Glomerular endothelial cell (primary cell): ENCODE data around the gene CACNA2D3. TPM values are rescaled to one million over a fixed set of nuclear protein-coding genes. Genes with fewer than 3 reads are reported as not detected.

Source experiments
- DNase-seq: peaks from one replicate; pipeline ENCODE4 v3.0.0-alpha.2; 2011; ENCODE audit warnings: low read depth, low spot score; ENCODE audit errors: extremely low read depth
- total RNA-seq: library from RNA; depleted of rRNA; stranded (reverse); fragments of >200 nt; gene quantifications from 2 replicates; pipeline ENCODE4 v1.2.3, GENCODE V29; 2015

The CACNA2D3 gene
- total RNA-seq, 1 donor from 2014 or later: not detected

GRCh38 chr3:55006244-55006676 lies 883.9 kb downstream of the CACNA2D3 start:
- no peak for DNase-seq

DNA sequence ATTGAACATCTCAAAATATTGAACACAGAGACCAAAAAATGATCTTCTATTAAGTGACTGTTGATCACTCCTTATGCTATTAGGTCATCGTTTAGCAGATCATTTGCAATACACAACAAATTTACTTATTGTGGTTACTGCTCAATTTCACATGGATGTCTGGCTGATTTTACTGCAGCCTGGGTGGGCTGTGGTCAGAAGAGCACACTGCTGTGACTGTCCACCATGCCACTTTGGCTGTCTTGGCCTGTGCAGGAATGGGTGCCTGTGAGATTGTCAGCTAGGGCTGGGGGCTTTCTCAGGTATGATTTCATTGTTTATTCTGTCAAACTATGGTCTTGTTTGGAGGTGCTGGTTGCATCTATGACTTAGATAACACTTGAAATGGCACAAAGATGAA lies 885.6 kb downstream of the CACNA2D3 start:
- DNase-seq: no peak

GRCh38 chr3:55009372-55009771 lies 887.0 kb downstream of the CACNA2D3 start:
- DNase-seq: no peak

DNA sequence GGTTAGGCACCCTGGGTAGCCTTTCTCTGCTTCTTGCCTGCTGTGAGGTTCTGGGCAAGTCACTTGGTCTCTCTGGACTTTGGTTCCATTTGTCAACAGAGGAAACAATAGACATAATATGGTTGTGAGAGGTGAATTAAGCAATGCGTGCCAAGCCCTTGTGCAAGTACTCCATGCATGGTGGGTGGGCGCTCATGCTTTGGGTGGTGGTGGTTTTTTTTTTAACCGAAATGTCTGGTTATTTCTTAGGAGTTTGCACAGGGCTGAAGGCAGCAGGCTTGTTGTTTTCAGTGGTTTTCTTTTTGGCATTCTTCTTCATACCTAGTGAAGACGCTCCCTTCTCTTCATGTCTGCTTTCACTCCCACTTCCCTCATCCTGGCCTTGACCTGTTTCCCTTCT lies 889.7 kb downstream of the CACNA2D3 start:
- DNase-seq: no peak

DNA sequence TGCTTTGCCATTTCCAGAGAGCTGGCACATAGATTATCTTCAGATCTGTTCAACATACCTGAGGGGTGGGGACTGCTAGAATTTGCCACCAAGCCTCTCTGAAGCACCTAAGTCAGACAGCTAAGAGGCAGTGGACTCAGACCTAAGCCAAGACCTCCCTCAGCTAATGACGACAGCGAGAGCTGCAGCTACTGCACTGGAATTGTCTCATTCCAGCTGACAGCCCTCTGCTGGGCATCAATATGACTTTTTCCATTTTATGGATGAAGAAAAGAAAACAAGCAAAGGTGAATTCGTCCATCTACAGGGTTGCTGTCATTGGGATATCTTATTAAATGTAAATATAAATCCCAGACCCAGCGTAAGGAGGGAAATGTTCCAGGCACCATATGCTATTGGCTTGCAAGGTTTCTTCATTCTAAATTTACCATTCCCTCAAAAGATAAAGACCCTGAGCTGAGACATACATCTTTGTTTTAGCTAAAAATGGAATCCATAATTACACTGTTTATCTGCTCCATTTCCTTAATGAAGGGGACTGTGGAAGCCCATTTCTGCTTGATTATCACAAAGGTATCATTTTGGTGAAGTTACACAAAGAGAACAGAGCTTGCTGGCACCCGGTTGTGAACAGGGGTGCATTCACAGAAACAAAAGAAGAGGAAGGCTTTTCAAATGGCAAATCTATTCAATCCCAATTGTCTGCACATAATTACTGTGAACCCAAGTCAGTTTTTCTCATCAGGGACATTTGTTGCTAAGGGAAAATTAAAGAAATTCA lies 891.0 kb downstream of the CACNA2D3 start:
- DNase-seq: no peak

DNA sequence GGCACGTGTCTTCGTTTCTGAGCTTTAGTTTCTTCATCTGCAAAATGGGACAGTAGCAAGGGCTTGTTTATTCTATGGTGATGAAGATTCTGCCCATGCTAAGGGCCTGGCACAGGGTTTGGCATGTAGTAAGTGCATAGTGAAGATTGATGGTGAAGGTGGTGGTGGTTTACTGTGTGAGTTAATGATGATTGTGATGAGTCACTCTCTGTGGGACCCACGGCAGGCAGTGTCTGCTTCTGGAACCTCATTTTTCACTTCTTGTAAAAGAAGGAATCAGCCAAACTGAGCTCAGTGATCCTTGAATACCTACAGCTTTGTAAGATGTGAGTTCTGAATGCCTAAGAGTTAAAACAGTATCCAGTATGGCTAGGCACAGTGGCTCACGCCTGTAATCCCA lies 891.7 kb downstream of the CACNA2D3 start:
- DNase-seq: no peak

GRCh38 chr3:55014906-55015305 lies 892.6 kb downstream of the CACNA2D3 start:
- DNase-seq: no peak

DNA sequence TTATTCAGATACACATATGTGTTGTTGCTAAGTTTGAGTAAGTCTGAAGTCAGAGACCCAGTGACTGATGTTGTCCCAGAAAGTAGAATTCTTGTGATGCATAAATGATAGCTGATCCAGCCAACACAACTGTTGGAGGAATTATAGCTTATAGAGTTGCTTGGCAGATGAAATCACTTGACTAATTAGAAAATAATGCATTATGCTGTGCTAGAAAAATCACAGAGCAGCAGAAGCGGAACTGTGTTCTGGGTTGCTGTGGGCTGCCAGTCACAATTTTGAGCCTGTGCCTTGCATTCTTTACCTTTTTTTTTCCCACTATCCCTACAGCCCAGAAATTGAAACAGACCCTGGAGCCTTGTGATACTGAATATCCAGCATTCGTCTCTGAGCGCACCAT lies 895.5 kb downstream of the CACNA2D3 start:
- no peak for DNase-seq

DNA sequence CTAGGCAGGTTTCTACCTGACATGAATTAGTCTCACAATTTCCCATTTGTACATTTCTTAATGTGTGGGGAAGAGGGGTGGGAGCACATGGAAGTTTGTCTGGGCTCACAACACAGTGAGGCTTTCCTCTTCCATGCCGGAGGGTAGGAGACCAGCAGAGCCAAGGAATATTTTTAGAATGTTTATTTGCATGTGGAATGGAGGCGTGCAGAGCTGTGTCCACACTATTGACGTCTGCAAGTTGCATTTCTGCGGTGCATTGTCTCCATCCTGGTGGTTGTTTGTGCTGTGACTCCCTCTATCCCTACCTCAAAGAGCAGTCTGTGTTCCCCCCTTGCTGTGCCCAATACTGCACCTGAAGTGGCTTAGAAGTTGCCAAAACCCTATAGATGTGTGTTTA lies 908.6 kb downstream of the CACNA2D3 start:
- no peak for DNase-seq

DNA sequence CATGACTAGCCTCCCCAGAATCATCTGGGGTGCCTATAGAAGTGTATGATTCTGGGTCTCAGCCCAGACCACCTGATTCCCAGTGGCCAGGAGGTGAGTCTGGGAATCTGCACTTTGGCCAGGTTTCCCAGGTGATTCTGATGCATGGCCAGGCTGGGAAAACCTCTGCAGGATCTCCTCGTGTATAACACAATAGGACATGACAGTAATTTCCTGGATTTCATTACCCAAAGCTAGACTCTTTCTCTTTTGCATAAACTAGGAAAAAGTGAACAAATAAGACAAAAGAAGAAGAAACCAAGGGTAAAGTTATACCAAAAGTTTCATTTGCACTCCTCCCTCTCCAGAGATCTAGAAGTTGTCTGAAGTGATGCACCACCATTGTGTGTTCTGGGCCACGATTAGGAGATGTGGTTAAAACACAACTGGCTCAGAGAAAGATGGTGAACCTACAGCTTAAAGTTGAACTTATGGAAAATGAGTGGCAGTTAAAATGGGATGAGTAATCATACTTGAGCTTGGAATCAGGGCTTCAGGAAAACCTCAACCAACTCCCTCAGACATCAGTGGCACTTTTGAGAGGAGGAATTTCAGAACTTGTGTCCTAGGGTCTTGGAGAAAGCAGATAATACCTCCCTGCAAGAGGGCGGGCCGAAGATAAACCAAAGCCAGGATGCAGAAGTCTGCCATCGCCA lies 914.7 kb downstream of the CACNA2D3 start:
- no peak for DNase-seq

DNA sequence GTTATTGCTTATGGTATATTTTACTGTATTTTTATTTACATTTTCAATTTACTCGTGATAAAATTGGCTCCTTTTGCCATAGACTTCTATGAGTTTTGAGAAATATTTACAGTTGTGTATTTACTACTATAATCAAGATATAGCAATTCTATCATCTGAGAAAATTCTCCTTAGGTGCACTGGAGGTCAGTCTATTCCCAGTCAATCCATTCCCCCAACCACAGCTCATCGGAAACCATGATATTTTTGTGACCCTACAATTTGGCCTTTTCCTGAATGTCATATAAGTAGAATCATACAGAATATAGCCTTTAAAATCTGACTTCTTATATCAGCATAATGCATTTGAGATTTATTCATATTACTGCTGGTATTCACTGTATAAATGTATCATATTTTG lies 920.2 kb downstream of the CACNA2D3 start:
- DNase-seq: no peak

DNA sequence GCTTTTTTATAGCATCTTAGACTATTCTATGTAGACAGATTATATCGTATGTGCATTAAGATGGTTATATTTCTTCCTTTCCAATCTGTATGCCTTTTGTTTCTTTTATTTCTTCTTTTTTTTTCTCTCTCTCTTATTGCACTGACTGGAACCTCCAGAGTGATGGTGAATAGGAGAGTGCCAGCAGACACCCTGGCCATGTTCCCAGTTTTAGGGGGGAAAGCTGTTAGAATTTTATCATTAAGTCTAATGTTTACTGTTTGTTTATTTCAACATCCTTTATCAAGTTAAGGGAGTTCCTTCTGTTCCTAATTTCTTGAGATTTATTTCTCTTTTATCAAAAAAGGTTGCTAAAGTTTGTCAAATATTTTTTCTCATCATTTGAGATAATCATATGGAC lies 922.1 kb downstream of the CACNA2D3 start:
- DNase-seq: no peak

- DNase-seq: no peak
These were observed 936.8 kb downstream of the CACNA2D3 start for GRCh38 chr3:55059027-55059629.

DNA sequence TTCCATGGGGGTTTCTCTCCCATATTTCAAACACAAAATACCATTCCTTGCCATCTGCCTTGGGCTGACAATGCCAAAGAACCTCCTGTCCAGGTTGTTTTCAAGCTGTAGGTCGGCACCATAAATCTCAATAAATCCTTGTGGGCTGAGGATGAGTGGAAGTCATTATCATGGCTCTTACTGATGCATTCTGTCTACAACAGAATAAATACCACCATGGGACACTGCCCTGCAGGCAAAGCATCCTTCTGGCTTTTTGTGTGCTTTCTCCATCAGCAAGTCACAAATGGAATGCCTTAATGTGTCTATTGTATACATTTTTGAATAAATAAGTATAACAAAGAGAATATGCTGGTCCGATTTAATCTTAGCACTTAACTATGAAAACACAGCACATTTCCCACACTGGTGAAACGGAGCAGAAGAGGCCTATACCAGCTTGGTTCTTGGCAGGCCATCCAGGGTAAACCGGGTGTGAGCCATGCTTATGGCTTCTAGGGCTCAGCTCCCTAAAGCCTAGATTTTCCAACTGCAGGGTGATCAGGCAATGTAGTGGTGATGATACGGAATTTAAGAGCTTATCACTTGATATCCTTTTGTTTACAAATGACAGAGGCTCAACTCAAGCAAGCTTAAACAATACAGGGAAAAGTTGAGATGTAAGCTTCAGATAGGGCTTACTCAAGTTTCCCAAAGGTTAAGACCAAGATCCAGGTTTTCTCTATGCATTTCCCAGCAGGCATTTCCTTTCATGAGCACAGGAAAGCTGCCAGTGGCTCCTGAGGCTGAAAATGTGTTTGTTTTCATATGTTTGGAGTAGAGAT lies 938.8 kb downstream of the CACNA2D3 start:
- no peak for DNase-seq

DNA sequence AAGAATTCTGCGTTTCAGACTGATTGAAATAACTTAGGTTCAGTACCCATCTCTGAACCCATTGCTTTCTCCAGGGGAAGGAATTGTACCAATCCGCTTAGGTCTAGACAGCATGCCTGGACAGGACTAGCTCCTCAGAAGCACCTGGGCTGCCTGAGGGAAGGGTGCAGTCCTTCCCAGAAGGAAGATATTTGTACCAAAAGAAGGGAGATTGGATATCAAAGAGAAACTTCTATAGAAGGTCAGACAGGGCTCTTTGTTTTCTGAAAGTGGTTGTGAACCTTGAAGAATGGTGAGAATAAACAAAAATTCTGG lies 939.3 kb downstream of the CACNA2D3 start:
- no peak for DNase-seq

DNA sequence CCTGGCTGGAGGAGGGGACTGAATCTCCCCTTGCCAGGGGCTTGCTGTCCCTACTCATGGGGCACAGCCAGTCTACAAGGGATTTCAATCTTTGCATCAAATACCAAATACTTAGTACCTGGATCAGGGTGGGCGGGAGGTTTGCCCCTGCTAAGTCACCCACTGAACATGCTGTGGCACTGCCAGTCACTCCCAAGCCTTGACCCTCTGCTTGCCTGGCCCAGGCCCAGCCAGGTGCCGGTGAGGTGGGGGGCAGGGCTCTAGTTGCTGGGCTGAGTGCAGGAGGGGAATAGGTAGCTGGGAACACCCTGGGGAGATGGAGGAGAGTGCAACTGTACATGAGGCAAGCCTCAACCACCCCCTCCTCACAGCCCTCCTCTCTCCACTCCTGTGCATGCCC lies 941.8 kb downstream of the CACNA2D3 start:
- DNase-seq: no peak

- no peak for DNase-seq
These were observed 943.0 kb downstream of the CACNA2D3 start for GRCh38 chr3:55065331-55065730.

- DNase-seq: no peak
These were observed 944.2 kb downstream of the CACNA2D3 start for GRCh38 chr3:55066551-55067047.

DNA sequence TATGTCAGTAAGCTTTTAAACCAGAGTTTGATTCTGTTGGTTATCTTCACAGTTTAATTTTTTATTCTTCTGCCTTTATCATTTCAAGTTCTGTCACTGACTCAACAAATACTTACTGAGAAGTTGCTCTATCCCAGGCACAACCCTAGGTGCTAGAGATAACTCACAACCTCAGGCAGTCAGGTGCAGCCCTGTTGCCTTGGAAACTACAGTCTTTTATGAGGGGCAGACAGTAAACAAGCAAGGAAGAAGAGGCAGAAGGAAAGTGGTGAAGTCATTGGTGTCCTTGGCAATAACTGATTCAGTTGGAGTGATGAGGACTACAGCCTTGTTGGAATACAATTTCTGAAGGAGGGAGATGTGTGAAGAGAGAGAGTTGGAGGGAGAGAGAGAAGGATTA lies 947.6 kb downstream of the CACNA2D3 start:
- no peak for DNase-seq

DNA sequence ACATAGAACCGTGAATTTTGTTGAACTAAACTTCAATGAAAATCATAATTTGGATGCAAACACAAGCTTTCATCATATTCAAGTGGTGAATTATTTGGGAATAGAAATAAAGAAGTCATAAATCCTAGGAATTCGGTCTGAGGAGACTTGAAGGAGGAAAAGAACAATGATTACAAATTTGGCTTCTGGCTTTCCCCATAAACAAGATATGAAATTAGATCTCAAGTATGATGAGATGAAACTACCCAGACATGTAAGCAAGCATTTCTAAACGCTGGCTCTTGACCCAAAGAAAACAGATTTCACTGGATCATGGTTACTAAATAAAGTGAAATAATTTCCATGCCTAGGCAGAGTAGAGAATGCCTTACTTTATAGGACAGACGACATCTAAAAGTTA lies 952.4 kb downstream of the CACNA2D3 start:
- DNase-seq: no peak

DNA sequence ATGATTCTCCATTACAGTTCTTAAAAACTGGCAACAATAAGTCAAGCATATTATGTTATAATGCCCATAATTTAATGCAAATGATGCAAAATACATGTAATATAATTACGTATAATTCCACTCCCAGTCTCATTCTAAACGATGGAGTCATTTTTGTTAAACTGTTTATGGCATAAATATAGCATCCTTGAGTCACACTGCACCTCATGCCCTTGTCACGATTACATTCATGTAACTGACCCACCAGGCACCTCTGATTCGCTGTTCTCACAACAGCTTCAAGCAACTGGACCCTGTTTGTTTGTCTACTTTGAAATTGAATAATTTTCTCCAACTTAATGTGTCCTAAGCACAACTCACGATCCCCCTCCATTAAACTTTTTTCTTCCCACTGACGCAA lies 953.5 kb downstream of the CACNA2D3 start:
- no peak for DNase-seq
